NAMALWA (cell line): ENCODE data around the gene RRP1.
"Not testable (repeated sequence)": the region's sequence is repeated elsewhere in the genome, so short reads cannot be mapped to it uniquely, and the experiment has no call there.

Experiments
- DNase-seq: peaks from one replicate; pipeline ENCODE4 v3.0.0-alpha.2; 2015; ENCODE audit warnings: low spot score

The RRP1 gene

GRCh38 chr21:43840259-43840658 lies 50.9 kb downstream of the RRP1 start:
- DNase-seq, result no peak

DNA sequence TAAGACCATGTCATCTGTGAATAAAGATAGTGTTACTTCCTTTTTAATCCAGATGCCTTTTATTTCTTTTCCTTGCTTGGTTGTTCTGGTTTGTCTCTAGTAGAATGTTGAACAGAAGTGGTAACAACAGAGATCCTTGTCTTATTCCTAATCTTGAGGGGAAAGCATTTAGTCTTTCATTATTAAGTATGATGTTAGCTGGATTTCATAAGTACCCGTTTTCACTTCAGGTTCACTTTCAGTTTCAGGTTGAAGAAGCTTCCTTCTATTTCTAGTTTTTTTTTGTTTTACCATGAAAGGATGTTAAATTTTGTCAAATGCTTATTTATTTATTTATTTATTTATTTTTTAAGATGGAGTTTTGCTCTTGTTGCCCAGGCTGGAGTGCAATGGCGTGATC lies 53.4 kb downstream of the RRP1 start:
- DNase-seq, result peak; percentile 56

- not testable (repeated sequence) for DNase-seq
Observed at GRCh38 chr21:43844906-43845305, 55.5 kb downstream of the RRP1 start.

GRCh38 chr21:43845386-43845785 lies 56.0 kb downstream of the RRP1 start:
- DNase-seq, result no peak

- no peak for DNase-seq
Observed at GRCh38 chr21:43846430-43846829, 57.1 kb downstream of the RRP1 start.

DNA sequence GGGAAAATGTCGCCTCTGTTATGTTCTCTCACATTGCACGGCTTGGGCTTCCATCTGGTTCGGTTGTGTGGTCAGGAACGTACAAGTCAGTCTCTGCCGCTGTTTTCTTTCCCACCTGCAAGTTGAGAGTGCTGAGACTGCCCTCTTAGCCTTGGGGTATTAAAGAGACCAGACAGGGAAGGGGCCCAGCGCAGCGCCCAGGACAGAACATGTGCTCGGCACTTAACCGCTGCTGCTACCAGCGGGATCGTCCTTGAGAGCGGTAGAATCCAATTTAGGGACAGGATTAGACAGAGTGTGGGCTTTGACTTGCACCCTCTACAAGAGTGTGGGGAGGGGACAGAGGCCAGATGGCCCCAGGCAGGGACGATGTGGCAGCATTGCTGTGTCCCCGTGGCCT lies 57.9 kb downstream of the RRP1 start:
- no peak for DNase-seq

DNA sequence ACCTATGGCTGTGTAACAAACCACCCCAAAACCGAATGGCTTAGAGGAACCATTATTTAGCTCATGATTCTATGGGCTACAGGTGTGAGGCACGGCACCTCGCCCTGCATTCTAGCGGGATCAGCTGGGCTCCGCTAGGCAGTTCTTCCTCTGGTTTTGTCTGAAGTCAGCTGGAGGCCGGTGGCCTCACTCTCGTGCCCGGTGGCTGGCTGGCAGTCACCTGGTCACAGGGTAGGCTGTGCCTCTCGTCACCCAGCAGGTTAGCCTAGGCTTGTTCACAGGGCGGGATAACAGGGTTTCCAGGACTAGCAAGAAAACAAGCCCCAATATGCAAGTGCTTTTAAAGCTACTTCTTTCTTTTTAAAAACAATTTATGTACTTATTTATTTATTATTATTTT lies 59.4 kb downstream of the RRP1 start:
- DNase-seq, result no peak

DNA sequence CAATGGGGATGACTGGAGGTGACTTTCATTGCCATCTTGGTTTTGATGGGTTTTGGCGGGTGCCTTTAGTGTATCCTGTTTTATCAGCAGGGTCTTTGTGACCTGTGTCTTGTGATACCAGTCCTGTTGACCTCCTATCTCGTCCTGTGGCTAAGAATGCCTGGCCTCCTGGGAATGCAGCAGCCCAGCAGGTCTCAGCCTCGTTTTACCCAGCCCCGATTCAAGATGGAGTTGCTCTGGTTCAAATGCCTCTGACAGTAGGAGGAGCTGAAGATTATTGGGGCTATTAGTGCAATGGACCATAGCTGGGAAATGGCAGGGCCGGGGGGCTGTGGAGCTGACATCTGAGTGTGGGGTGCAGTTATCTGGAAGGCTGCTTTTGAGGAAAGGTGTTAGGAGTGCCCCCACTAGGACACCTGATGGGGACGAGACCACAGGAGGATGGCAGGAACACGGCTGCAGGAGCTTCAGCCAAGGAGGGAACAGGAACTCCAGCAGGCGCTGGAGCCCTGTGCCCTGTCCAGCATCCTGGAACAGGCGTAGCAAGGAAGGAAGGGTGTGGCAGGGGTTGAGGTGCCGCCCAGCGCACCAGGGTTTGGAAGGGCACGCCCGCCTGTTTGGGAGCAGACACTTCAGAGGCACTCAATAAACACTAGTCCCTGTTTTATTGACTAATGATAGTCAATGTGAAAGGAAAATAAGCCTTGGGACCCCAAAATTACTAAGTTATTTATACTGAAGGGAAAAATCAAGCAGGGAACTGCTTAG lies 60.3 kb downstream of the RRP1 start:
- no peak for DNase-seq

- DNase-seq, result no peak
Observed at GRCh38 chr21:43850728-43851295, 61.4 kb downstream of the RRP1 start.

DNA sequence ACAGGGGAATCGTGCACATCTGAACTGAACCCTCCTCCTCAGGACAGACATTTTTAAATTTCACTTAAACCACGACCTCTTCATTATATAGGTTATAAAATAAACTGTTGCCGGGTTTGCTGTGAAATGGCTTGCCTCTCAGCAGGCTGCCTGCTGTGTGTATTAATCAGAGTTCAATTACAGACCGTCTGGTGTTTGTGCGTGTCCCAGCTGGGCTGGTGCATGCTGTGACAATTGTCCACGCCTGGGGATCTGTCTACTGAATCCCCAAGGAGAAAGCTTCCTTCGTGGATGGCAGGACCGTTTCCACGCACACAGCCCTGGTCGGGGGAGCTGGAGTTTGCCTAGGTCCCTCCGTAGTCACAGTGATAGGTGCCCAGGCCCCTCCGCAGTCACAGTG lies 62.2 kb downstream of the RRP1 start:
- no peak for DNase-seq

DNA sequence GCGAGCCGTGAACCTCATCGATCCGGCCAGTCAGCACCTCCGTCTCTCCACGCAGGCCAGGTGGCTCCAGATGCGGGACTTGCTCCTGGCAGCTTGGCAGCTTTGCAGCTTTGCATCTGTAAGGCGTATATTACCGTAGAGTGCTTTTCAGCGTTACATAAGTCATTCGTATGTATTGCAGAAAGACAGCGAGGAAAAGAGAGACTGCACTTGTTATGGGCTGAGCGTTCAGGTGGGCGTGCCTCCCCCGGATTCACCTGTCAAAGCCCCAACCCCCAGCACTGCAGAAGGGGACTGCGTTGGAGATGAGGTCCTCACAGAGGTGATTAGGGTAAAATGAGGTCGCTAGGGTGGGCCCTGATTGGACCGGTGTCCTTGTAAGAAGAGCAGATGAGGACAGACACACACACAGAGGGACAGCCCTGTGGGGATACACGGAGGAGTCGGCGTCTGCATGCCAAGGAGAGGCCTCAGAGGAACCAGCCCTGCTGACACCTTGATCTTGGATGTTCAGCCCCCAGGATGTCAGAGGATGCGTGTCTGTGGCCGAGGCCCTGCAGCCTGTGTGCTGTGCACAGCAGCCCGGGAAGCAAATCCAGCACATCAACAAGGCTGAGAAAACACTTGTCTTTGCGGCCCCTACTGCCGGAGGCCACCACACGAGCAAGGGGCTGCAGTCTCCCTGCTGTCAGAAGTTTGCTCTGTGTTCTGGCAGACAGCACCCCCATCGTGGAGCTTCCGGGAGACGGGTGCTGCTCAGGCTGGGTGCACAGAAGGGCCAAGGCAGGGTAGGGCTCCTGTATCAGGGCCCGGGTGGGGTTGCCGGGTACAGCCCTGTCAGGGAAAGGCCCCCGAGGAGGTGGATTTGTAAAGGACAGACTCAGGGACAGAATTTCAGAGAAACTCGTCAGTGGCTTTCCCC lies 64.7 kb downstream of the RRP1 start:
- DNase-seq, result no peak
